GM12801 (cell line): ENCODE measurements around the gene NR3C2.

Experiments
- CTCF ChIP-seq: IDR thresholded peaks from one replicate; pipeline ENCODE4 v1.5.1; 2011; ENCODE audit warnings: control low read depth; ENCODE audit not compliant: insufficient read length; ENCODE audit errors: extremely low read depth

The NR3C2 gene

GRCh38 chr4:148449921-148450320 lies 7.7 kb upstream of the NR3C2 start:
- no peak for TF ChIP-seq CTCF

GRCh38 chr4:148448141-148448540 lies 5.9 kb upstream of the NR3C2 start:
- no peak for TF ChIP-seq CTCF

- TF ChIP-seq CTCF: no peak
Measured at GRCh38 chr4:148447681-148448080, 5.5 kb upstream of the NR3C2 start.

- no peak for TF ChIP-seq CTCF
Measured at GRCh38 chr4:148445860-148446330, 3.7 kb upstream of the NR3C2 start.

- no peak for TF ChIP-seq CTCF
Measured at GRCh38 chr4:148445071-148445859, 3.1 kb upstream of the NR3C2 start.

GRCh38 chr4:148444296-148445070 lies 2.3 kb upstream of the NR3C2 start:
- no peak for TF ChIP-seq CTCF

GRCh38 chr4:148443512-148444295 lies 1.5 kb upstream of the NR3C2 start:
- TF ChIP-seq CTCF: no peak
